HEK293 (cell line): ENCODE results near the gene HHIP.

Experiments used
- CTCF ChIA-PET: fragments of 350-600 bp; formaldehyde crosslinking; extraction: SDS; loops from one replicate; lab custom pipeline; 2021; ENCODE audit warnings: antibody characterized with exemption; lab: Yijun Ruan, JAX
- POLR2A ChIA-PET: fragments of 300-600 bp; formaldehyde crosslinking; extraction: SDS; loops from one replicate; lab custom pipeline; 2020; ENCODE audit warnings: antibody characterized with exemption, inconsistent platforms; lab: Yijun Ruan, JAX
- H3K27ac ChIP-seq: fragments of 200-500 bp; sonication (Bioruptor generic); 2 replicates; pipeline ENCODE4 v1.5.1; 2014; ENCODE audit warnings: low read depth, low read length, control low read depth, inconsistent platforms; ENCODE audit errors: extremely low read depth
- H3K36me3 ChIP-seq, 2 experiments: fragments of 200-500 bp in 1 of 2; sonication (Bioruptor generic) in 1 of 2; 1 replicate in 1 of 2; 2 replicates in 1 of 2; pipeline ENCODE4 v1.5.1; 2014 to 2017; ENCODE audit warnings: inconsistent platforms in 2 of 2, low read length in 2 of 2; ENCODE audit not compliant: control insufficient read depth in 2 of 2, insufficient read depth in 1 of 2
- H3K4me1 ChIP-seq: fragments of 200-500 bp; sonication (Bioruptor generic); 2 replicates; pipeline ENCODE4 v1.5.1; 2014; ENCODE audit warnings: mild to moderate bottlenecking, low read length, inconsistent platforms; ENCODE audit not compliant: control insufficient read depth, insufficient read depth
- H3K4me3 ChIP-seq: 2 replicates; pipeline ENCODE4 v1.5.1; 2011; ENCODE audit warnings: low read depth, mild to moderate bottlenecking, control low read depth, low read length, moderate library complexity
- H3K9me3 ChIP-seq: fragments of 200-500 bp; sonication (Bioruptor generic); 2 replicates; pipeline ENCODE4 v1.5.1; 2014; ENCODE audit warnings: low read depth, low read length, inconsistent platforms; ENCODE audit not compliant: control insufficient read depth, insufficient read depth
- KLF17 ChIP-seq: fragments of 450-650 bp; formaldehyde crosslinking; IDR thresholded peaks from 2 replicates; pipeline ENCODE4 v1.5.1; 2016; ENCODE audit warnings: missing biosample characterization, missing genetic modification characterization
- PBX3 ChIP-seq: sonication (generic); formaldehyde crosslinking; IDR thresholded peaks from 2 replicates; pipeline ENCODE4 v1.8.1; 2022; ENCODE audit warnings: mild to moderate bottlenecking, moderate library complexity, missing genetic modification reagents
- PRDM2 ChIP-seq: fragments of 450-650 bp; formaldehyde crosslinking; IDR thresholded peaks from 2 replicates; pipeline ENCODE4 v1.5.1; 2016; ENCODE audit warnings: missing biosample characterization, missing genetic modification characterization, borderline replicate concordance
- PRDM4 ChIP-seq: fragments of 450-650 bp; formaldehyde crosslinking; IDR thresholded peaks from 2 replicates; pipeline ENCODE4 v1.5.1; 2017; ENCODE audit warnings: missing biosample characterization, missing genetic modification characterization
- YY2 ChIP-seq: fragments of 450-650 bp; formaldehyde crosslinking; IDR thresholded peaks from 2 replicates; pipeline ENCODE4 v1.5.1; 2016; ENCODE audit warnings: missing biosample characterization, missing genetic modification characterization
- ZBTB44 ChIP-seq: fragments of 450-650 bp; IDR thresholded peaks from 2 replicates; pipeline ENCODE4 v1.5.1; 2018; ENCODE audit warnings: missing biosample characterization, mild to moderate bottlenecking, missing genetic modification characterization
- ZNF184 ChIP-seq: fragments of 450-650 bp; IDR thresholded peaks from 2 replicates; pipeline ENCODE4 v1.5.1; 2018; ENCODE audit warnings: missing biosample characterization, mild to moderate bottlenecking, missing genetic modification characterization
- ZNF202 ChIP-seq: fragments of 450-650 bp; formaldehyde crosslinking; IDR thresholded peaks from 2 replicates; pipeline ENCODE4 v1.5.1; 2016; ENCODE audit warnings: missing biosample characterization, missing genetic modification characterization, borderline replicate concordance
- ZNF214 ChIP-seq: fragments of 450-650 bp; formaldehyde crosslinking; IDR thresholded peaks from 2 replicates; pipeline ENCODE4 v1.5.1; 2017; ENCODE audit warnings: missing biosample characterization, mild to moderate bottlenecking, missing genetic modification characterization, borderline replicate concordance
- ZNF449 ChIP-seq: fragments of 450-650 bp; formaldehyde crosslinking; IDR thresholded peaks from 2 replicates; pipeline ENCODE4 v1.5.1; 2017; ENCODE audit warnings: missing biosample characterization, mild to moderate bottlenecking, missing genetic modification characterization, moderate library complexity
- ZNF521 ChIP-seq: fragments of 450-650 bp; formaldehyde crosslinking; IDR thresholded peaks from 2 replicates; pipeline ENCODE4 v1.5.1; 2017; ENCODE audit warnings: missing biosample characterization, mild to moderate bottlenecking, missing genetic modification characterization
- ZNF549 ChIP-seq: fragments of 450-650 bp; IDR thresholded peaks from 2 replicates; pipeline ENCODE4 v1.5.1; 2018; ENCODE audit warnings: missing biosample characterization, missing genetic modification characterization, mild to moderate bottlenecking, inconsistent platforms, moderate library complexity
- ZNF558 ChIP-seq: fragments of 450-650 bp; formaldehyde crosslinking; IDR thresholded peaks from 2 replicates; pipeline ENCODE4 v1.5.1; 2016; ENCODE audit warnings: missing biosample characterization, missing genetic modification characterization
- ZNF776 ChIP-seq: fragments of 450-650 bp; formaldehyde crosslinking; IDR thresholded peaks from 2 replicates; pipeline ENCODE4 v1.5.0; 2017; ENCODE audit warnings: missing biosample characterization, missing genetic modification characterization, borderline replicate concordance
- ZSCAN18 ChIP-seq: fragments of 450-650 bp; formaldehyde crosslinking; IDR thresholded peaks from 2 replicates; pipeline ENCODE4 v1.5.1; 2016; ENCODE audit warnings: missing biosample characterization, missing genetic modification characterization
- ZSCAN5A ChIP-seq: fragments of 450-650 bp; formaldehyde crosslinking; IDR thresholded peaks from 2 replicates; pipeline ENCODE4 v1.5.1; 2016; ENCODE audit warnings: missing biosample characterization, missing genetic modification characterization

The HHIP gene

GRCh38 chr4:144740316-144740715 is 94.4 kb downstream of the HHIP start:
- TF ChIP-seq PRDM2 (no peak), PBX3 (no peak), ZNF449 (tag by site-specific recombination) (no peak), ZNF184 (tag by site-specific recombination) (no peak), ZNF521 (tag by site-specific recombination) (no peak), ZSCAN18 (tag by site-specific recombination) (no peak)
- H3K27ac ChIP-seq, result no peak overlapping the region
- H3K4me3 ChIP-seq, result no peak overlapping the region
- no peaks in the 10 kb centered on the region for H3K9me3 ChIP-seq
- ChIA-PET POLR2A (no interaction called here), CTCF (no interaction called here)
- no peaks in the 10 kb centered on the region for H3K4me1 ChIP-seq
- no peaks in the 10 kb centered on the region for H3K36me3 ChIP-seq

GRCh38 chr4:144748814-144749555 is 103.0 kb downstream of the HHIP start:
- no peak overlapping the region for H3K27ac ChIP-seq
- H3K9me3 ChIP-seq, result no peaks in the 10 kb centered on the region
- no peak overlapping the region for H3K4me3 ChIP-seq
- no peaks in the 10 kb centered on the region for H3K36me3 ChIP-seq
- ChIA-PET POLR2A (no interaction called here), CTCF (no interaction called here)
- H3K4me1 ChIP-seq, result no peaks in the 10 kb centered on the region
- TF ChIP-seq ZNF558 (tag by site-specific recombination) (no peak), PRDM4 (tag by site-specific recombination) (no peak), YY2 (tag by site-specific recombination) (no peak), ZNF214 (no peak), ZBTB44 (no peak), ZNF549 (tag by site-specific recombination) (no peak), ZNF776 (tag by site-specific recombination) (no peak), ZNF202 (no peak), KLF17 (tag by site-specific recombination) (no peak), ZSCAN5A (tag by site-specific recombination) (no peak)
